HG03097 (cell line): ENCODE data around the gene MRPL42.
"Not testable (repeated sequence)": the region's sequence is repeated elsewhere in the genome, so short reads cannot be mapped to it uniquely, and the experiment has no call there.

ENCODE experiments used
- ATAC-seq: cut with Tn5 transposase; IDR thresholded peaks from one replicate; pipeline ENCODE4 v1.9.1; 2021; ENCODE audit not compliant: unreplicated experiment, low FRiP score

Gene MRPL42

DNA sequence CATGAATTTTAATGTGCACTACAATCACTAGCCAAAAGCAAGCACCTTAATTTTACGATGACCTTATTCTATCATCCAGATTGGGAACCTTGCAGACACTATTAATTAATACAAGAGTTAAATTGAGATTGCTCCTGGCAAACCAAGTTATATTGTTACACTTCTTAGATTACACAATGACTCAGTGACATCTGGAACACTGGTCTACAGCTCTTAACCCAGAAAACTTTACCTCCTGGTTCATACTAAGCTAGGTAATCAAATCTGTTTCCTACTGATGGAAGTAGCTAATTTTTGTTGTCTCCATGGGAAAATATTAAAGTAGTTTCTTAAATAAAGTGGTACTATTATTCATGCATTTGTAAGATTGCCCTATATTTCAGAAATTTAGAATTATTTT lies 25.5 kb downstream of the MRPL42 start:
- ATAC-seq = not testable (repeated sequence)

DNA sequence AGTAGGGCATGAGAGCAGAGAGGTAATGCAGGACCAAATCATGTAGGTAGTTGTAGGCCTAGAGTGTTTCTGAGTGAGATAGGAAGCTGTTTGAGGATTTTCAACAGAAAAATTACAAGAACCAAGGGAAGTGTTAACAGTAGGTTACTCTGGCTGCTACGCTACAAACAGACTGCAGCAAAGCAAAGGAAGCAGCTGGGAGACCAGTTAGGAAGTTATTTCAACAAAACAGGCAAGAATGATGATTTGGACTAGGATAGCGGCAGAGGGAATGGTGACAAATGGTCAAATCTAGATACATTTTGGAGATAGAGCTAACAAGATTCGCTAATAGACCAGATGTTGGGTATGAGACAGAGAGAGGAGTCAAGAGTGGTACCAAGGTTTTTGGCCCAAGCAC lies 26.8 kb downstream of the MRPL42 start:
- ATAC-seq = no peak

DNA sequence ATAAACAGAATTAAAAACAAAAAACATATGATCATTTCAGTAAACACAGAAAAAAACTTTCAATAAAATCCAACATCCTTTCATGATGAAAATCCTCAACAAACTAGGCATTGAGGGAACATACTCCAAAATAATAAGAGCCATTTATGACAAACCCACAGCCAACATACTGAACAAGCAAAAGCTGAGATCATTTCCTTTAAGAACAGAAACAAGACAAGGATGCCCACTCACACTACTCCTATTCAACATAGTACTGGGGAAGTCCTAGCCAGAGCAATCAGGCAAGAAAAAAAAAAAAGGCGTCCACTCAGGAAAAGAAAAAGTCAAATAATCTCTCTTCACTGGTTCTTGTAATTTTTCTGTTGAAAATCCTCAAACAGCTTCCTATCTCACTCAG lies 30.1 kb downstream of the MRPL42 start:
- ATAC-seq = no peak

- ATAC-seq = not testable (repeated sequence)
These were observed 31.5 kb downstream of the MRPL42 start for GRCh38 chr12:93498813-93499212.

DNA sequence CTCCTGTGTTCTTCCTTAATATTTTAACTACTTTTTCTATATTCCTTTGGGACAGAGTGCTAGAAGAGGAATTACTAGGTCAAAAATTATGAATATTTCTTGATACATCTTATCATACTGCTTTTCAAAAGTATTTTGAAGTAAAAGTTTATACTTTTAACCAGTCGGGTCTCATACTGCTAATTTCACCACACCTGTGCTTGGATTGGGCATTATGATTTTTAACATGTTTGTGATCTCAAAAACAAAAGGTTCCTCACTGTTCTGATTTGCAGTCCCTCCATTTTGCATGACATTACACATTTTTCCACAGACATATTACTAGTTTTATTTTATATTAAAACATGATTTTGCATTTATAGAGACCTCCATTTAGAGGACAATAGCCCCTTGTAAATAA lies 32.9 kb downstream of the MRPL42 start:
- no peak for ATAC-seq

GRCh38 chr12:93500667-93501066 lies 33.4 kb downstream of the MRPL42 start:
- no peak for ATAC-seq

DNA sequence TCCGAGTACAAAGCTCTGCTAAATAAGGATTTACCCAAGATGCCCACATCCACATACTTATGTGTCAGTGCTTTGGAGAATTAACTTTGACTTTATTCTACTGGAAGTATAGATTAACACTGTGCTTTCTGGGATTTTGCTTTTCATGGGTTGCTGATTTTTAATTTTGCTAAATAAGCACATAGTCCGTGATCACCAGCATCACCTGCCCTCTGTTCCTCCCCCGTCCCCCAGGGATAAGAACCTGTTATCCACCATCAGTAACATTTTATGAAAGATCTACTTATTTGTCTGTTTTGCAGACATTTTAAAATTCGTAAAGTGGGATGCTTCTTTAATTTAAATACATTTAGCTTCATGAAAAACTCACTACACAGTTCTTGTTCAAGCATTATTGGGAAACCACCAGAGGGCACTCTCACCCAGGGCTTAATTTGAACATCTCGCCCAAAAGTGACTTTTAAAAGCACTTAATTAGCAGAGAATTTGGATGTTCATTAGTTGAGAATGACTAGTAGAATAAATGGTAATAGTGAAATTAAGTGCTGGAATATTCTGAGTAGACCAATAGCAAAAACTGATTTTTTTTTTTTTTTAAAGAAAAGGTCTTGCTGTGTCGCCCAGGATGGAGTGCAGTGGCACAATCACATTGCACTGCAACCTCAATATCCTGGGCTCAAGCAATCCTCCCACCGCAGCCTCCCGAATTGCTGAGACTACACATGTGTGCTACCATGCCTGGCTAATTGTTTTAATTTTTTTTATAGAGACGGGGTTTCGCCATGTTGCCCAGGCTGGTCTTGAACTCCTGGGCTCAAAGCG lies 35.7 kb downstream of the MRPL42 start:
- ATAC-seq = no peak

DNA sequence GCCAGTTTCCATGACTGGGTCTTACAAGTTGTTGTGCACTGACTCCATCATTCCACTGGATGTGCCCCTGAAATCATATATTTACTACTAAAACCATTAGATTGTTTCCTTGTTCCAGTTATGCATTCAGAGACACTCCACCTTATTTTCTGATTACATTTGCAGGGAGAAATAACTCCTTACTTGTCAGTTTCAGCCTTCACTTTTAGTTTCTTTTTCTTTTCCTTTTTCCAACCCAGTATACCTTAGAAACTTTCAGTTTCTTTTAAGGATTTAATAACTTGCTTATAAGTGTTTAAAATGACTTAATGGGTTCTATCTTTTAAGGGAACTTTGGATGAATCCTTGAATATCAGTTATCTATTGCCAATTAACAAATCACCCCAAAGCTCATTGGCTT lies 39.9 kb downstream of the MRPL42 start:
- no peak for ATAC-seq

DNA sequence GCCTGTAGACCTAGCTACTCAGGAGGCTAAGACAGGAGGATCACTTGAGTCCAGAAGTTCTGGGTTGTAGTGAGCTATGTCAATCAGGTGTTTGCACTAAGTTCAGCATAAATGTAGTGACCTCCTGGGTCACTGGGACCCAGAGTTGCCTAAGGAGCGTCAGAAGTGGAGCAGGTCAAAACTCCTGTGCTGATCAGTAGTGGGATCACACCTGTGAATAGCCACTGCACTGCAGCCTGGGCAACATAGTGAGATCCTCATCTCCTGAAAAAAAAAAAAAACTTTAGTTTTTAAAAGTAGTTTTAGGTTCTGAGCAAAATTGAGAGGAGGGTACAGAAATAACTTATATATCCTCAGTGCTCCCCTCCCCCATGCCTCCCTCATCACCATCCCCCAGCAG lies 42.2 kb downstream of the MRPL42 start:
- ATAC-seq = no peak

GRCh38 chr12:93514853-93515252 lies 47.5 kb downstream of the MRPL42 start:
- no peak for ATAC-seq

- ATAC-seq = no peak
These were observed 51.4 kb downstream of the MRPL42 start for GRCh38 chr12:93518725-93519124.

DNA sequence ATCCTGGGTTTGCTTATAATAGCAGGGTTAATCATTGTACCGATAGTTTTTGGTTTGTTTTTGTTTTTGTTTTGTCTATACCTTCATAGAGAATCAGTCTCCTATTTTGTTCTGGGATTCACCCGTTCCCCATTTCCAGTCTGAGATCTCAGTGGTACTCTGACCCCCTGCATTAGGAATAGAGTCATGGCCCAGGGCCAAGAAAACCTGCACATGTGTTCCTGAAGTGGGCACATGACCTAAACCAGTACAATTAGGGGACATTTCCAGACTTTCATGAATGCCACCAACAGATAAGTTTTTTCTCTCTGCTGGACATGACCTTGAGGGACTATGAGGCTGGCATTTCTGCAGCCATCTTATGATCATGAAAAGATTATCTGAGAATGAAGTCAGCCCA lies 52.5 kb downstream of the MRPL42 start:
- ATAC-seq = no peak

DNA sequence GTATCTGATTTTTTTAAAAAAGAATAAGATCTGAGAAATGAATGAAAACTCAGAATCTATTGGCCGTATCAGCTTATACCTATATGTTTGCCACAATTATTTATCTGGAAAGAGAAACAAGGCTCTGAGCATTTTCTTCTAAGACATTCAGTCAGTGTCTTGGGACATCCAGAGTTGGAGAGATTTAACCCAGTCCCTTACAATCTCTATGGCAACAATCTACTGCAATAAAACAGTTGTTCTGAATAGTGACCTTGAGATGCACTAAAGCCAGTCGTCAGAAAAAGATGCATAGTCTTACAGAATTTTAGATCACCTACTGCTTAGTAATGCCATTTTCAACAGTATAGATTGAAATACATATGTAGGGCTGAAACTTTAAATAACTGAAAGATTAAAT lies 53.1 kb downstream of the MRPL42 start:
- ATAC-seq = no peak

GRCh38 chr12:93521225-93522080 lies 54.1 kb downstream of the MRPL42 start:
- ATAC-seq = no peak

DNA sequence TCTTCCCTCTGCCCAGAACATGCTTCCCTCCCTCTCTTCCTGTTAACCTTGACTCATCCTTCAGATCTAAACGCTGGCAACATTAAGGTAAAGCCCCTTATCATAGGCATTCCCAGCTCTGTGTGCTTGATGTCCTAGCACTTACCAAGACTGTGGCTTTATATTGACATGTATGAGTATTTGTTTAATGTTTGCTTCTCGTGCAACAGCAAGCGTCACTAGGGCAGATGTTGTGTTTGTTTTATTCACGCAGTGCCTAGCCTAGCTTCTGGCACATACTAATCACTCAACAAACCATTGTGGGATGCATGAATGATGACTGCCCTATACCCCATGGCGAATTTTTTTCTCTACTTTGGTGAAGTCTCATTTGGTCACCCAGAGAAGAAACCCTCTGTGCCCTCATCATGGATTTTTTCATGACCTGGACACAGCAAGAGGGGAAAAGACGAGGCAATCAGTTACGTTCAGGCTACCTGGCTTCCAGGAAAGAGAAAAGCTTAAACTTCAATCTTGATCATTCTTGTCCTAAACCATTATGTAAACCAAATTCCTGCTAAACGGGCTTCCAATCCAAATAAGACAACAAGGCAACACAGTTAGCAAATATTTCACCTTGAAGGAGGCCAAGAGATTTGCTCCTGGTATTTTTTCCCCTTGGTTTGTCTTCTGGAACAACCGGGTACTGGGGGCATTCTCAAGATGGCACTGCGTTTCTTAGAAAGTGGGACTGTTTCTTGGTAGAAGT lies 57.2 kb downstream of the MRPL42 start:
- no peak for ATAC-seq

- ATAC-seq = no peak
These were observed 59.6 kb downstream of the MRPL42 start for GRCh38 chr12:93526786-93527428.

DNA sequence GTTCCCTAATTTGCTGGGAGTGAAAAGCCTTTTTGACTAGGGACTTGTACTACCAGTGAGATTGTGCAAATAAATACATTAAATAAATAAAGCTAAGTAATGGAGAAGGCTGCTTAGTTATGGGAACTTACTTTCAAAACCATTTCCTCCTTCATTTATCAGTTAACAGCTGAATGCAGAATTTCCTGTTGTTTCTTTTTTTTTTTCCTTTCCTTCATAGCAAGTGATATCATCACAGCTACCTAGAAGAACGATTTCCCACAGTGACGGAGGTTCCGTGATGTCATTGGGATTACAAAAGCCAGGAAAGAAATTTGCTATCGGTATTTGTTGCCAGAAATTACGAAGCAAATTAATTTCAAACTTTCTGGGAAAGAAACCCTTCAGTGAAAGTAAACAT lies 63.0 kb downstream of the MRPL42 start:
- no peak for ATAC-seq

GRCh38 chr12:93533310-93533709 lies 66.0 kb downstream of the MRPL42 start:
- ATAC-seq = no peak

DNA sequence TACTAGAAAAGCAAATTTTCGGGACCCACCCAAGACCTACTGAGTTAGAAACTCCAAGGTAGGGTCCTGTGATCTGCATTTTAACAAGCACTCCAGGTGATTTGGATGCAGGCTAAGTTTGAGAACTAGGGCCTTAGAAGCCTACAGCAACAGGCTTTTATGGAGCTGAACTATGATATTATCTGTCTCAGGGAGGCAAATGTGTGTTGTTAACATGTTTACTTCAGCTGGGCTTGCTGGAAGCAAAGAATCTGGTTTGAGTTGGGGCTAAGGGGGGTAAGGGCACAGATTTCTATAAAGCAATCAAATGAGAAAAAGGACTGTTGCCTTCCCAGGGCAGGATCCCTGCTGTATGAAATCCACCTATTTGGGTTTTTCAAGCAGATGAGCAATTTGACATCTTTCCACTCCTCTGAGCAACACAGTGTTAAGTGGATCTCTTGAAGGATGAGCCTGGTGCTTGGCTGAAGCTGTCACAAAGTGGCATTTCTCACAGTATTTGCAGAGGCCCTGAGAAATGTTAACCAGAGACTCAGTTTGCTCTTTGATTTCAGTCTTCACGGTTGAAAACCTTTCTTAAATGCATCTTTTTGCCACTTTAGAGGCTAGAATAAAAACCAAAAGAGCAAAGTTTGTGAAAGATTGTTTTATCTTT lies 68.9 kb downstream of the MRPL42 start:
- no peak for ATAC-seq
